ENCODE results near the gene TSHZ2.

DNA sequence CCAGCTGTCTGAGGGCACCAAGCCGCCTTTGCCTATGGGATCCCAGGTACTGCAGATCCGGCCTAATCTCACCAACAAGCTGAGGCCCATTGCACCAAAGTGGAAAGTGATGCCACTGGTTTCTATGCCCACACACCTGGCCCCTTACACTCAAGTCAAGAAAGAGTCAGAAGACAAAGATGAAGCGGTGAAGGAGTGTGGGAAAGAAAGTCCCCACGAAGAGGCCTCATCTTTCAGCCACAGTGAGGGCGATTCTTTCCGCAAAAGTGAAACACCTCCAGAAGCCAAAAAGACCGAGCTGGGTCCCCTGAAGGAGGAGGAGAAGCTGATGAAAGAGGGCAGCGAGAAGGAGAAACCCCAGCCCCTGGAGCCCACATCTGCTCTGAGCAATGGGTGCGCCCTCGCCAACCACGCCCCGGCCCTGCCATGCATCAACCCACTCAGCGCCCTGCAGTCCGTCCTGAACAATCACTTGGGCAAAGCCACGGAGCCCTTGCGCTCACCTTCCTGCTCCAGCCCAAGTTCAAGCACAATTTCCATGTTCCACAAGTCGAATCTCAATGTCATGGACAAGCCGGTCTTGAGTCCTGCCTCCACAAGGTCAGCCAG is 283.0 kb downstream of the TSHZ2 start:
- TF ChIP-seq CTCF (IDR thresholded peaks at IDR 0.05) (no peak), FOXJ3 (CRISPR knock-in tag; IDR thresholded peaks at IDR 0.05; ENCODE audit: borderline replicate concordance) (no peak), ZNF232 (CRISPR knock-in tag; IDR thresholded peaks at IDR 0.05) (no peak), CBFB (CRISPR knock-in tag; IDR thresholded peaks at IDR 0.05; ENCODE audit: low read depth) (no peak), ZNF671 (CRISPR knock-in tag; IDR thresholded peaks at IDR 0.05) (no peak), ATF6 (CRISPR knock-in tag; IDR thresholded peaks at IDR 0.05) (no peak), TEAD1 (CRISPR knock-in tag; IDR thresholded peaks at IDR 0.05) (no peak), ESRRA (CRISPR knock-in tag; IDR thresholded peaks at IDR 0.05; ENCODE audit: borderline replicate concordance) (no peak)
- TF ChIP-seq, protein P1, sequence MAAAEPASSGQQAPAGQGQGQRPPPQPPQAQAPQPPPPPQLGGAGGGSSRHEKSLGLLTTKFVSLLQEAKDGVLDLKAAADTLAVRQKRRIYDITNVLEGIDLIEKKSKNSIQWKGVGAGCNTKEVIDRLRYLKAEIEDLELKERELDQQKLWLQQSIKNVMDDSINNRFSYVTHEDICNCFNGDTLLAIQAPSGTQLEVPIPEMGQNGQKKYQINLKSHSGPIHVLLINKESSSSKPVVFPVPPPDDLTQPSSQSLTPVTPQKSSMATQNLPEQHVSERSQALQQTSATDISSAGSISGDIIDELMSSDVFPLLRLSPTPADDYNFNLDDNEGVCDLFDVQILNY (CRISPR knock-in tag; IDR thresholded peaks at IDR 0.05) = no peak
- TF ChIP-seq, protein P2, sequence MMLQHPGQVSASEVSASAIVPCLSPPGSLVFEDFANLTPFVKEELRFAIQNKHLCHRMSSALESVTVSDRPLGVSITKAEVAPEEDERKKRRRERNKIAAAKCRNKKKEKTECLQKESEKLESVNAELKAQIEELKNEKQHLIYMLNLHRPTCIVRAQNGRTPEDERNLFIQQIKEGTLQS (CRISPR knock-in tag; conservative IDR thresholded peaks at IDR 0.05) = no peak
- TF ChIP-seq, protein P3, sequence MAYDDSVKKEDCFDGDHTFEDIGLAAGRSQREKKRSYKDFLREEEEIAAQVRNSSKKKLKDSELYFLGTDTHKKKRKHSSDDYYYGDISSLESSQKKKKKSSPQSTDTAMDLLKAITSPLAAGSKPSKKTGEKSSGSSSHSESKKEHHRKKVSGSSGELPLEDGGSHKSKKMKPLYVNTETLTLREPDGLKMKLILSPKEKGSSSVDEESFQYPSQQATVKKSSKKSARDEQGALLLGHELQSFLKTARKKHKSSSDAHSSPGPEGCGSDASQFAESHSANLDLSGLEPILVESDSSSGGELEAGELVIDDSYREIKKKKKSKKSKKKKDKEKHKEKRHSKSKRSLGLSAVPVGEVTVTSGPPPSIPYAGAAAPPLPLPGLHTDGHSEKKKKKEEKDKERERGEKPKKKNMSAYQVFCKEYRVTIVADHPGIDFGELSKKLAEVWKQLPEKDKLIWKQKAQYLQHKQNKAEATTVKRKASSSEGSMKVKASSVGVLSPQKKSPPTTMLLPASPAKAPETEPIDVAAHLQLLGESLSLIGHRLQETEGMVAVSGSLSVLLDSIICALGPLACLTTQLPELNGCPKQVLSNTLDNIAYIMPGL (CRISPR knock-in tag; IDR thresholded peaks at IDR 0.05) = no peak

Measured in WTC11 (cell line).